ENCODE results near the gene SGCA. TPM values are rescaled to one million over a fixed set of nuclear protein-coding genes. Genes with fewer than 3 reads are reported as not detected.

Gene SGCA
- total RNA-seq, 2 experiments from 2014 or later: 0.34 TPM; not detected in 1

DNA sequence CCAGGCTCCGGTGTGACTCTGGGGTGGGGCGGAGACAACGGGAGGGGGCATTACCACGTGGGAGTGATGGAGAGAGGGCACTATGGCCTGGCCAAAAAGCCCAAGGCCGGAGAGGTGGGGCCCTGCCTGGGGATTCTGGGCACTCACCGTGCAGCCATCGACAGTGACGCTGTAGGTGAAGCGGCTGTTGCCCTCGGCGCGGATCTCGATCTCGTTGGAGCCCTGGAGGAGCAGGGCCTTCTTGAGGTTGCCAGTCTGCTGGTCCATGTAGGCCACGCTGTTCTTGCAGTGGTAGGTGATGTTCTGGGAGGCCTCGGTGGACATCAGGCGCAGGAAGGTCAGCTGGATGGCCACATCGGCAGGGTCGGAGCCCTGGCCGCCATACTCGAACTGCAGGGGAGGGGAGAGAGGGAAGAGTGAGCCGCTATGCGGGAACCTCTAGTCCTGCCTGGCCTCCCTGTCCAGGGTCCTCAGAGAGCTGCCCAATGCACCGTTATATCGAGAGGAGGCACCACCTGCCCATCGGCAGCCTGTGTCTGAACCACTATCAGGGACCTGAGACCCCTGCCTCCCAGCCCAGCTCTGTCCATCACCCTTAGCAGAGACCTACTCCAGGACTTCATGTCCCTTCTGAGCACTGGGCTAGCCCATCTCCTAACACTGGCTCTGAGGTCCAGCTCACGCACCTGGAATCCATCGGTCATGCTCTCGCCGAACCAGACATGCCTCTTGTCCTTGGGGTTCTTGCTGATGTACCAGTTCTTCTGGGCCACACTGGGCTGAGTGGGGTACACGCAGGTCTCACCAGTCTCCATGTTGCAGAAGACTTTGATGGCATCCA, 20.0 kb downstream of the SGCA start:
- CTCF ChIA-PET: no interaction called here
- Mint-ChIP-seq H3K9me3 (no peaks in the 10 kb centered on the region), H3K27me3 (no peaks in the 10 kb centered on the region), H3K27ac (no peak overlapping the region), H3K4me3 (no peak overlapping the region), H3K36me3 (ENCODE audit: low read depth) (no peaks in the 10 kb centered on the region), H3K4me1 (ENCODE audit: low read depth) (peaks cover 12% of the 10 kb centered on the region)
- intact Hi-C loops (cut with micrococcal nuclease): no loop called here
- ATAC-seq (no peak), DNase-seq (no peak)
- TF ChIP-seq, protein P1, sequence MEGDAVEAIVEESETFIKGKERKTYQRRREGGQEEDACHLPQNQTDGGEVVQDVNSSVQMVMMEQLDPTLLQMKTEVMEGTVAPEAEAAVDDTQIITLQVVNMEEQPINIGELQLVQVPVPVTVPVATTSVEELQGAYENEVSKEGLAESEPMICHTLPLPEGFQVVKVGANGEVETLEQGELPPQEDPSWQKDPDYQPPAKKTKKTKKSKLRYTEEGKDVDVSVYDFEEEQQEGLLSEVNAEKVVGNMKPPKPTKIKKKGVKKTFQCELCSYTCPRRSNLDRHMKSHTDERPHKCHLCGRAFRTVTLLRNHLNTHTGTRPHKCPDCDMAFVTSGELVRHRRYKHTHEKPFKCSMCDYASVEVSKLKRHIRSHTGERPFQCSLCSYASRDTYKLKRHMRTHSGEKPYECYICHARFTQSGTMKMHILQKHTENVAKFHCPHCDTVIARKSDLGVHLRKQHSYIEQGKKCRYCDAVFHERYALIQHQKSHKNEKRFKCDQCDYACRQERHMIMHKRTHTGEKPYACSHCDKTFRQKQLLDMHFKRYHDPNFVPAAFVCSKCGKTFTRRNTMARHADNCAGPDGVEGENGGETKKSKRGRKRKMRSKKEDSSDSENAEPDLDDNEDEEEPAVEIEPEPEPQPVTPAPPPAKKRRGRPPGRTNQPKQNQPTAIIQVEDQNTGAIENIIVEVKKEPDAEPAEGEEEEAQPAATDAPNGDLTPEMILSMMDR (IDR thresholded peaks at IDR 0.05): no peak
- POLR2A ChIA-PET: no interaction called here

DNA sequence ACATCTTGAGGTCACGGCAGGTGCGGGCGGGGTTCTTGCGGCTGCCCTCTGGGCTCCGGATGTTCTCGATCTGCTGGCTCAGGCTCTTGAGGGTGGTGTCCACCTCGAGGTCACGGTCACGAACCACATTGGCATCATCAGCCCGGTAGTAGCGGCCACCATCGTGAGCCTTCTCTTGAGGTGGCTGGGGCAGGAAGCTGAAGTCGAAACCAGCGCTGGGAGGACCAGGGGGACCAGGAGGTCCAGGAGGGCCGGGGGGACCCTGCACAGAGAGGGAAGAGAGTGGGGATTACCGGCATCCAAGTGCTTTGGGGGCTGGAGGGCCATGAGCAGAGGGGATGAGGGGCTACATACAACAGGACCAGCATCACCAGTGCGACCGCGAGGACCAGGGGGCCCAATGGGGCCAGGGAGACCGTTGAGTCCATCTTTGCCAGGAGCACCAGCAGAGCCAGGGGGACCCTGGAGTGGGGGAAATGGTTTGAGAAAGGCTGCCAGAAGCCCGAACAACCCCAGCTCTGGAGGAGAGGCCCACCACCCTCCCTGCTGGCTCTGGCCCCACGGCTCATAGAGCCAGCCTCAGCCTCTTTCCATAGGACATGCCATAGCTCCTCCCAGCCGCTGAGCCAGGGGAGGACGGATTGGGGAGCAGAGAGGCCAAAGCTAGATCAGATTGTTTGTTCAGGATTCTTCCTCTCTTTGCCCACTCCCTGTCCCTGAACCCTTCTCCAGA, 21.0 kb downstream of the SGCA start:
- intact Hi-C loops (cut with micrococcal nuclease): no loop called here
- H3K4me3 Mint-ChIP-seq: no peak overlapping the region
- ATAC-seq (no peak), DNase-seq (no peak)
- H3K27ac Mint-ChIP-seq: peak overlapping the region; percentile 8
- ChIA-PET CTCF (interaction anchor here (1.0 kb wide), 1 partner anchor 17 kb away, joined by 4 read pairs; no protein-coding TSS in a partner anchor), POLR2A (no interaction called here)
- TF ChIP-seq, protein P1 (IDR thresholded peaks at IDR 0.05): no peak
- H3K9me3 Mint-ChIP-seq: no peaks in the 10 kb centered on the region
- H3K36me3 Mint-ChIP-seq (ENCODE audit: low read depth): no peaks in the 10 kb centered on the region
- peaks cover 12% of the 10 kb centered on the region for H3K4me1 Mint-ChIP-seq (ENCODE audit: low read depth)
- H3K27me3 Mint-ChIP-seq: no peaks in the 10 kb centered on the region

DNA sequence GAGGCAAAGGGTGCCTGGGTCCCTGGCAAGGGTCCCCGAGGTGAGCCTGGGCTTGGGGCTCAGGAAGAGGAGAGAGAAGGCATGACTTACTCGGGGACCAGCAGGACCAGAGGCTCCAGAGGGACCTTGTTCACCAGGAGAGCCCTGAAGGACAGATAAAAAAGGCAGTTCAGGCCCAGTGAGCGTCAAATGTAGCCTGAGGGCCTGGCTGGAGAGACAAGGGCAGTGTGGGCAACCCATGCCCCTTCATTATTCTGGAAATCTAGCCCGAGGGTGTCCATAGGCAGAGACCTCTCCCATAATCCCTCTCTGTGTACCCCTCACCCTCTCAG, 21.6 kb downstream of the SGCA start:
- H3K27me3 Mint-ChIP-seq: no peaks in the 10 kb centered on the region
- intact Hi-C loops (cut with micrococcal nuclease): no loop called here
- H3K27ac Mint-ChIP-seq: peak overlapping the region; percentile 8
- DNase-seq (no peak), ATAC-seq (no peak)
- ChIA-PET CTCF (interaction anchor here (0.9 to 1.0 kb wide), 2 partner anchors 18 kb away, joined by 3 to 4 read pairs; no protein-coding TSS in a partner anchor), POLR2A (no interaction called here)
- H3K9me3 Mint-ChIP-seq: no peaks in the 10 kb centered on the region
- no peak overlapping the region for H3K4me3 Mint-ChIP-seq
- H3K36me3 Mint-ChIP-seq (ENCODE audit: low read depth): no peaks in the 10 kb centered on the region
- H3K4me1 Mint-ChIP-seq (ENCODE audit: low read depth): peaks cover 12% of the 10 kb centered on the region
- TF ChIP-seq, protein P1 (IDR thresholded peaks at IDR 0.05): no peak

DNA sequence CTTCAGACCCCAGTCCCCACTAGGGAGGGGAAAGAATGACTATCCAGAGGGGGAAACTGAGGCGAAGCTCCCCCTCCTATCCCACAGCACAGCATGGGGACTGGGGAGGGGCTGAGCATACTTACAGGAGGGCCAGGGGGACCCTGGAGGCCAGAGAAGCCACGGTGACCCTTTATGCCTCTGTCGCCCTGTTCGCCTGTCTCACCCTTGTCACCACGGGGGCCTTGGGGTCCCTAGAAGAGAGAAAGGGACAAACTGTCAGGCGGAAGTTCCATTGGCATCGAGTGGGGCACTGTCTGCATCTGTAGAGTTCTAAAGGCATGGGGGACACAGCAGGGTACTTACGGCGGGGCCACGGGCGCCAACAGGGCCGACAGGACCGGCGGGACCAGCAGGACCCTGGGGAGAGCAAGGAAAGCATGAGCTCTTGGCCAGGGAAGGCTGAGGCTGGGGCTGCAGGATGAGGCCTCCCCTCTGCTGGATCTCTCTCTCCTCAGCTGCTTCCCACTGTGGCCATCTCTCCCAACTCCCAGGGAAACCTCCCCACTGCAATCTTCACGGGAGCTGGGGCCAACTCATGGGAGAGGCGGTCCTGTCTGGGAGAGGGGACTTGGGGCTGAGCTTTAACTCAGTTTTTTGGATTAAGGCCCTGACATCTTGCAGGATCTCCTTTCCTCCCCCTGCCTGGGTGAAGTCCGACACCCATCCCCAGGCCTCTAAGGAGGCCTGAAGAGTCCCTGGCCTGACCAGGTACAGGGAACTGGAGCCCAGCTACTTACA, 22.1 kb downstream of the SGCA start:
- no peak overlapping the region for H3K27ac Mint-ChIP-seq
- intact Hi-C loops (cut with micrococcal nuclease): no loop called here
- CTCF ChIA-PET: interaction anchor here (0.9 kb wide), 2 partner anchors 10 to 18 kb away, joined by 3 read pairs; no protein-coding TSS in a partner anchor
- H3K4me1 Mint-ChIP-seq (ENCODE audit: low read depth): peaks cover 12% of the 10 kb centered on the region
- TF ChIP-seq, protein P1 (IDR thresholded peaks at IDR 0.05): no peak
- ATAC-seq: no peak
- H3K36me3 Mint-ChIP-seq (ENCODE audit: low read depth): no peaks in the 10 kb centered on the region
- H3K27me3 Mint-ChIP-seq: no peaks in the 10 kb centered on the region
- no peak for DNase-seq
- no peak overlapping the region for H3K4me3 Mint-ChIP-seq
- no peaks in the 10 kb centered on the region for H3K9me3 Mint-ChIP-seq
- POLR2A ChIA-PET: no interaction called here
